ENCODE data around the gene DOCK4.

DOCK4 gene

DNA sequence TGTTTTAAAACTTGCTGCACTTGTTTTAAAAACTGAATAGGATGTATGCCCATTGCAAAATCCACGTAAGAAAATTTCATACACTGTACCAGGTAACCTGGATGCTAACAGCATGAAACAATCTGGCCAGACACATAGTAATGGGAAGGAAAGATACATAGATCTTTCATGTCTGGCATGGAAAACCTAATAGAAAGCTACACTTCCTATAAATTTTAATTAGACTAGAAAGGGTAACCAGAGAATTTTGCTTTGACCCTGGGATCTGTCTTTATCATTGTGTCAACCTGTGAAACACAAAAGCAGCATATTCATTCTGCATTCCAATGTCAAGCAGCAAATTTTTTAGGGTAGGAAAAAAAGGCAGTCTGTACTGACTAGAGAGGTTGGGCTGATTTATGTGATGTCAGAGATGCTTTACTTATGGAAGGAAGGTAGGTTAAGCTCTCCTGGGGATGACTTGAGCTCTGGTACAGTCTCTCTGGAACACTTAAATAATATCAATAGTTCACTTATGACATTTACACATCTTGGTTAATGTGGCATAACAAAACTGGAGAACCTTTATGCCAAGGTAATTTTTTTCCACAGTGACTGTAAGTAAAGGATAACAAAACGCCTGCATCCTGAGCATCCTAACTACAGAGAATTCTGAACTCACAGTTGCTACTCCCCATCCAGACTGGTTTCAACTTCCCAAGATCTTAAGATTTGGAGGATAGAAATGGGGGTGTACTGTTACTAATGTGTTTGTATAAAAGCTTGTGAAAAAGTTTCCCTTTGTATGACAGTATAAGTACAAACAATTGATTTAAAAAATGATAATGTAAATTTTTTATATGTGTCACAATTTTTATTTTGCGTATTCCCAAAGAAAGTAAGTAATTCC lies 44.7 kb downstream of the DOCK4 start:
- no peak for DNase-seq (ENCODE audit: low read depth in 2 of 2)

GRCh38 chr7:112160771-112161150 lies 45.4 kb downstream of the DOCK4 start:
- DNase-seq (ENCODE audit: low read depth in 2 of 2): no peak

DNA sequence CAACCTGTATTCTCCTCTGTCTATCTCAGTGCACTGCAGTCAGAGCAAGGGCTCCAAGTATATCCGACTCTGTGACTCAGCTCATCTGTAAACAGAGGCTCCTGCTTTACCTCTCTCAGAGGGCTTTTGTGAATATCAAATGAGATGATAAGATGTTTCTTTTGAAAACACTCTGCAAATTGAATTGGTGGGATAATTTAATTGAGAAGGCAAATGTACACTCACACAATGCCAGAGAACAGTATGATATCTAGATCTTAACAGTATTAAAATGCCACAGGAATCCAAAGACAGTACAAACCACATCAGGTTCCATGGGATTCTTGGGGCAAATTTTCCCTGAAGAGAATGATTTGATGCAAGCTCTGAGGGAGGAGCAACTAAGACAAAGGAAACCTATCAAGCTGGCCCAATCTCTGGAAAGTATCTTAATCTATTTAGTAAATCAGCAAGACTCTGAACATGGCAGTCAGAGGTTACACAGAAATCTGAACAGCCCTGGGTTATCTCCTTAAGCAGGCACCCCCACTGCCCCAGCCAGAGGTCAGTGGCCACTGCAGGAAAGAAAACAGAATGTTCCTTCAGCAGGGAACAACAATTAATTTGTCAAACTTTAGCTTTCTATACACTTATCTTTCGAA lies 45.9 kb downstream of the DOCK4 start:
- no peak for DNase-seq (ENCODE audit: low read depth in 2 of 2)

- no peak for DNase-seq (ENCODE audit: low read depth in 2 of 2)
These were observed 46.8 kb downstream of the DOCK4 start for GRCh38 chr7:112159351-112159750.

- no peak for DNase-seq (ENCODE audit: low read depth in 2 of 2)
These were observed 49.1 kb downstream of the DOCK4 start for GRCh38 chr7:112157072-112157471.

- DNase-seq (ENCODE audit: low read depth in 2 of 2): no peak
These were observed 49.8 kb downstream of the DOCK4 start for GRCh38 chr7:112156412-112156811.

DNA sequence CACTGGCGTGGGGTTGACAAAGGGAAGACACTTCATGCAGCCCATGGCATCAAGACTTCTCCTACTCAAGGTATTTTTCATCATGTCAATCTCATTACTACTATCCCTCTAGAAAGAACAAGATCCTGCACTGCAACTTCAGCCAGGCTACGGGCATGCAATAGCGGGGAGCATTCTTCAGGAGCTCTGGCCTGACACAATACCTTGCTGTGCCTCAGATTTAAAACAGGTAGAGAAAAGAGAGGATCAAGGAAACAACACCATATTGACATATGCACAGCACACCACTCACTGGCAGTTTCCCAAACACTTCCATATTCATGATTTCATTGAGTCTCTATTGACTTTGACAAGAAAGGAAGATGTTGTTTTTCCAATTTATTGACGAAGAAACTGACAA lies 51.5 kb downstream of the DOCK4 start:
- no peak for DNase-seq (ENCODE audit: low read depth in 2 of 2)

DNA sequence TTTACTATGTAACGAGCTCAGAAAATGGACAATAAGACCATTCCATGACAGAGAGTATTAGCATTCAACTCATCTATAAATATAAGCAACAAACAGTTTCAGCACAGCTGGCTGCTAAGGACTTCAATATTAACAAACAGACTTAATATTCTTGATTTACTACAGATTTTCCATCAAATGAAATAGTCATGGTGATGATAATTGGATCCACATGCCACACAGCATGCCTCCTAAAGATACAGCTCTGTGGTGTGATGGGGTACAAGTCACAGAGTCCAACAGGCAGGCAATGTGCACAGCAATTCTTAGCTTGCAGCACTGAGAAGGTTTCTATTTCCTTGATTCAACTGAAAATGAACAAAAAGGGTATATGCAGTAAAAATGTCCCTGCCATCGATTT lies 54.0 kb downstream of the DOCK4 start:
- DNase-seq (ENCODE audit: low read depth in 2 of 2): no peak

DNA sequence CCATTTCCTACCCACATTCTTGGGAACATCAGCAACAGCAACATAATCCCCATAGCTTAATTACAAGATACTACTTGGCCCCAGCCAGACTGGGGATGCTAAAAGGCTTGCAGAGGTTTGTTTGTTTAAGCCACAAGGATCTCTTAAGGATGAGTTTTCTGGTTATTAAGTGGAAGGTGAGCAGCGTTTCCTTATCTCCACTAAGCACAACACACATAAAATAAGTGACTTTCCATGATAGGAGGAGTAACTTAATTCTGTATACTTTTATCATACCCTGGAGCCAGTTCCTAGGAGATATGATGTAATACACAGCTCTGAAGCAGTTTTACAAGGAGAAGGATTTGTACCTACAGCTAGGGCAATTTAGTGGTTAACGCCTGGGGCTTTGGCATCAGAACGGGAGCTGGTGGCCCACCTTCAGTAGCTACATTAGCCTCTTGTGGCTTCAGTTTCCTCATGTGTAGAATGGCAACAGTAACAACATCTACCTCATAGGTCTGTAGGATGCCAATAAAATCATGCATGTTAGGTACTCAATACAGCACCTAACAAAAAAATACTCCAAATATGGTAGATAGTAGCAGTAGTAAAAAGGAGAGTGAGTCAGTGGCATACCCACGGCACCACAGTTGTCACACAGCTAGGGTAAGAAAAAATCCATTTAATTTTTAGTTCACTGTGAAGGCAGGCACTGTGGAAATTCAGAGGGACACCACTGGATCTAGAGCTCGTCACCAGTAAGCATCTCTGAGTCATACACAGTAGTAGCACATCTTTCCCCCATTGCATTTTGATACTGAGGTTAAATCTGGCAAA lies 55.2 kb downstream of the DOCK4 start:
- no peak for DNase-seq (ENCODE audit: low read depth in 2 of 2)

- DNase-seq (ENCODE audit: low read depth in 2 of 2): no peak
These were observed 56.5 kb downstream of the DOCK4 start for GRCh38 chr7:112149734-112150133.

- no peak for DNase-seq (ENCODE audit: low read depth in 2 of 2)
These were observed 58.3 kb downstream of the DOCK4 start for GRCh38 chr7:112147793-112148361.

DNA sequence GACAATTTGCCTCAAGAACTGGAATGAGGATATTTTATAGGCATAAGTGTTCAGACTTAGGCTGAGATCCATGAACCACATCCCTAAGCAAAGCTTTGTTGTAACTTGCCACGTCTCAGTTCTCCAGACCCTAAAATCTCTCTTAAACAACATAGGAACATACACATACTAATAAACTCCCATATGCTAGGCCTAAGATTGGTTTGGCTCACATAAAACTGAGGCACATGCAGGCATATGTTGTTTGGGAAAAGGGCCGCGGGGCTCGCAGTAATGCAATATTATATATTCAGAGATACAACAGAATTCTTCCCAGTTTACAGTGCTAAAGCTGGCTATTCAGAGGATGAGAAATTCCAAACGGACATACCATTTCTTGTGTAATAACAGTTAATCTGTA lies 61.0 kb downstream of the DOCK4 start:
- DNase-seq (ENCODE audit: low read depth in 2 of 2): no peak

- DNase-seq (ENCODE audit: low read depth in 2 of 2): no peak
These were observed 61.7 kb downstream of the DOCK4 start for GRCh38 chr7:112144284-112145059.

DNA sequence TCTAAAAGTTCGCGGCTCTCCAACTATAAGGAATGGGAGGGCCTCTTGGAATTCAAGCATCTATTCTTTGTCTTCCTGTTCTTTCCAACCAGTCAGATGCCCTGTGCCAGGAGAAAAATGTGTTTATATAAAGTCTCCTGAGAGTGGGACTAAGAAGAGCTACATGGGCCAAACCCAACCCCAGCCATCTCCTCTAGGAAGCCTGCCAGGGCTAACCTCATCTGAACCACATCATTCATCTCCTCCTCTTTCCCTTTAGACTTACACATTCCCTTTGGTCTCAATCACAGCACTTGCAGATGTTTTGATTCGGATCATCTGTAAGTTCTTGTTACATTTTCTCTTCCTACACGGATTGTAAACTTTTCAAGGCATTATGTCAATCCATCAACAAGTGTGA lies 62.6 kb downstream of the DOCK4 start:
- DNase-seq (ENCODE audit: low read depth in 2 of 2): no peak

- no peak for DNase-seq (ENCODE audit: low read depth in 2 of 2)
These were observed 63.1 kb downstream of the DOCK4 start for GRCh38 chr7:112143136-112143535.

DNA sequence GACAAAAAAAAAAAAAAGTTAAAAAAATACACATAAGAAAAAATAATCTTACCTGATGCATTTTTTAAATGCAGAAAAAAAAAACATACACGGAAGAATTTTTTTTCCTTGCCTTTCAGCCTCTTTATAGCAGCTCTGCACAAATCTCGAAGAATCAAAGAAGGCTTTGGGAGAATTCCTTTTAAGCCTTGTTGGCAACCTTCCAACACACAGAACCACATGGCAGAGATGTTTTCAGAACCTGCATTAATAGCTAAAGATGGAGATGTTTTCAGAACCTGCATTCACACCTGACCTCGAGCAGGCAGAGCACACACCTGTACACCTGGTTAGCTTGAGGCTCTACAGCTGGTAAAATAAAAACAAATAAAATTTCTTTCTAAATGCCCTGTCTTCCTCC lies 65.6 kb downstream of the DOCK4 start:
- no peak for DNase-seq (ENCODE audit: low read depth in 2 of 2)

- DNase-seq (ENCODE audit: low read depth in 2 of 2): no peak
These were observed 67.3 kb downstream of the DOCK4 start for GRCh38 chr7:112138938-112139337.

DNA sequence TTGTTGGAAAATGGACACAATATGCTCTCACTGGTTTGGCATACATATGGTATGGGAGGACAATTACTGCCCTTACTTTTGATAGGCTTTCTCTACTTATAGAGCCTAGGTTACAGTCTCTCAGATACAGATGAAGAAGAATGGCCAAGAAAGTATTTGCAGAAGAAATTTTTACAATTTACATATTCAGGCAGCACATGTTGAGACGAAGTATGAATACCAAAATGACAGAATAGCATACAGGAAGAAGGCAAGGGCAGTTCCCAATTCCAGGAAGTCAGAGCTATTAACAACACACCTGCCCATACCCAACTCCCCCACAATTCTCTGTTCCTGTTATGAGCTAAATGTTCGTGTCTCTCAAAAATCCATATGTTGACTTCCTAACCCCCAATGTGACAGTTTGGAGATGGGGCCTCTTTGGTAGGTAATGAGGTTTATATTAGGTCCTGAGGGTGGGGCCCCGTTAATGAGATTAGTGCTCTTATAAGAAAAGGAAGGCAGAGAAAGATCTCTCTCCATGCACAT lies 67.8 kb downstream of the DOCK4 start:
- DNase-seq (ENCODE audit: low read depth in 2 of 2): no peak

DNA sequence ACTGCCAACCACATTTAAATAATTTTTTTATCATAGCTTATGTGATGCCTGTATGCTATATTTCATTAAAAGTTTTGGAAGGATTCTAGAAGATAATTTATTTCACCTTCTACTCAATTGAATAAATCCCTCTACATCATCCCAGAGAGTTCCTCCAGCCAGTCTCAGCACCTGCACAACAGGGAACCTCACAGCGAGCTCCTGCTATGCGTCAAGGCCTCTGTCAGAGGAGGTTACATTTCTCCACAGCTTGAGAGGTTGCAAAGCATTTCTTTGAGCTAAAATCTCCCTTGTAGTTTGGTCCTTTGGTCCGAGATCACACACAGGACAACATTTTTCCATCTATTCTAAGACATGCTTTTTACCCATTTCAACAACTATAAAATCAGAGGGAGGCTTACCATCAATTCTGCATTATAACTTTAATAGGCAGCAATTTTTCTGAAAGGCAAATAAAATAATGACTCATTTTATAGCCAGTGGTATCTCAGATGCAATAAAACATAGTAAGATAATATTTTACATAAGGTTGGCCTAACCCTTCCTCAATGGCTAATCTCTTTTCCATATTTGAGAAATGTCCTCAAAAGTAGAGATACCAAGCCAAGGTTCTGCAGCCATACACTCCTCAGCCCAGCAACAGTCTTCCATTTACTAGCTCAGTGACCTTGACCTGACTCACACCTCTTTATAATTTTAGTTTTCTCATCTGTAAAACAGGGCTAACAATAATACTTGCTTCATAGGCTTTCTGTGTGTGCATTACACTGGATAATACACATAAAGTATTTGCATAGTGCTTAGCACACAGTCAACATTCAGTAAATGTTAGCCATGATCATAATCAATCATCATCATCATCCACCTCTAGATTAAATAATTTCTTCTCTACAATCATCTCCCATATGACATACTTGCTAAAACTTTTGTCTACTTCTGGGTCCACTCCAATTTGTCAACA lies 68.8 kb downstream of the DOCK4 start:
- no peak for DNase-seq (ENCODE audit: low read depth in 2 of 2)
